H1 (cell line): ENCODE measurements around the gene ABI3.

Experiments used
- BACH1 ChIP-seq: IDR thresholded peaks from 2 replicates; pipeline ENCODE4 v1.6.1; 2012; ENCODE audit warnings: low read length, improper control_type of control experiment
- CHD1 ChIP-seq: IDR thresholded peaks from 2 replicates; pipeline ENCODE4 v1.6.1; 2012; ENCODE audit warnings: low read depth, low read length, improper control_type of control experiment
- CREB1 ChIP-seq: IDR thresholded peaks from 2 replicates; pipeline ENCODE4 v1.6.1; 2012; ENCODE audit warnings: inconsistent platforms
- CTCF ChIP-seq, 3 experiments: IDR thresholded peaks; 1 replicate in 2 of 3; 2 replicates in 1 of 3; pipeline versions ENCODE4 v1.5.1 to v1.6.1; 2011; ENCODE audit warnings: low read length in 3 of 3, mild to moderate bottlenecking in 3 of 3, inconsistent platforms in 2 of 3, low read depth in 1 of 3, moderate library complexity in 1 of 3; ENCODE audit not compliant: insufficient read depth in 1 of 3; ENCODE audit errors: control extremely low read depth in 1 of 3
- EZH2 ChIP-seq: fragments of 200-600 bp; sonication (generic); IDR thresholded peaks from 2 replicates; pipeline ENCODE4 v1.7.1; 2012; ENCODE audit warnings: low read depth, mild to moderate bottlenecking, moderate library complexity, low read length, inconsistent platforms; ENCODE audit not compliant: severe bottlenecking
- JUND ChIP-seq: IDR thresholded peaks from 2 replicates; pipeline ENCODE4 v1.6.1; 2011; ENCODE audit warnings: mild to moderate bottlenecking, improper control_type of control experiment, low read length
- POLR2AphosphoS5 ChIP-seq: IDR thresholded peaks from 2 replicates; pipeline ENCODE4 v1.6.1; 2011; ENCODE audit warnings: low read depth, low read length
- RAD21 ChIP-seq, 2 experiments: IDR thresholded peaks in 1 of 2; conservative IDR thresholded peaks in 1 of 2; 2 replicates each; pipeline ENCODE4 v1.6.1; 2011; ENCODE audit warnings: low read depth in 2 of 2, low read length in 2 of 2, improper control_type of control experiment in 1 of 2, inconsistent platforms in 1 of 2, mild to moderate bottlenecking in 1 of 2, moderate library complexity in 1 of 2
- SIX5 ChIP-seq: IDR thresholded peaks from 2 replicates; pipeline ENCODE4 v1.6.1; 2011; ENCODE audit warnings: mild to moderate bottlenecking, low read depth, low read length
- SP1 ChIP-seq: IDR thresholded peaks from 2 replicates; pipeline ENCODE4 v1.6.1; 2011; ENCODE audit warnings: low read depth, low read length
- TF ChIP-seq, protein P1 (sequence below): IDR thresholded peaks from 2 replicates; pipeline ENCODE4 v1.6.1; 2012; ENCODE audit warnings: inconsistent platforms

DNA sequence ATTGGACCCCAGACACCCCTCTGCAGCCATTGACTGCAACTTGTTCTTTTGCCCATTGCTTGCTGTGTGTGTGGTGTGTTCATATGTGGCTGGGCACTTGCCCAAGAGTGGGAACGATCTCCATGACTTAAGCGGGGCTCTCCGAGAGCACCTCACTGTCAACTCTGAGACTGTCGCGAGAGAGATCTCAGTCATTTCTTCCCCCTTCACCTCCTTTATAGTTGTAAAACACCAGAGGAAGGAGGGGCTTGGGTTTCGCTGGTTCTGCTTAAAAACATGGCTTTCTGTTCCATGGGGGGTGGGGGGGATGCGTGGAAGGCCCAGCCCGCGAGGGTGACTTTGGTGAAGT, 12.6 kb downstream of the ABI3 start:
- TF ChIP-seq RAD21 (IDR thresholded peaks at IDR 0.05 in 1 of 2, conservative IDR thresholded peaks at IDR 0.05 in 1 of 2; ENCODE audit: low read depth in 2 of 2, low read length in 2 of 2) (no peak), CTCF (IDR thresholded peaks at IDR 0.05; ENCODE audit: control extremely low read depth in 1 of 3, insufficient read depth in 1 of 3, low read depth in 1 of 3, low read length in 3 of 3) (no peak), EZH2 (no peak), CREB1 (no peak), CHD1 (no peak), BACH1 (no peak), SP1 (no peak), POLR2AphosphoS5 (no peak), SIX5 (no peak), JUND (no peak)
- TF ChIP-seq, protein P1, sequence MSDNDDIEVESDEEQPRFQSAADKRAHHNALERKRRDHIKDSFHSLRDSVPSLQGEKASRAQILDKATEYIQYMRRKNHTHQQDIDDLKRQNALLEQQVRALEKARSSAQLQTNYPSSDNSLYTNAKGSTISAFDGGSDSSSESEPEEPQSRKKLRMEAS = no peak
